ENCODE measurements around the gene CLEC2D.

- no peak for TF ChIP-seq GATA1 (IDR thresholded peaks at IDR 0.05; ENCODE audit: low read depth, low read length)
- TF ChIP-seq POLR2A (IDR thresholded peaks at IDR 0.05; ENCODE audit: low read length), result no peak
Observed at GRCh38 chr12:9634177-9634803, 35.2 kb upstream of the CLEC2D start.

Data from erythroblast (primary cell).